K562 (cell line): ENCODE results near the gene GYG1. TPM values are rescaled to one million over a fixed set of nuclear protein-coding genes. Genes with fewer than 3 reads are reported as not detected.

Experiments used
- ATAC-seq: fragments of 200-7000 bp; cut with Tn5 transposase; 3 replicates; pipeline ENCODE4 v1.9.1; 2020; ENCODE audit warnings: moderate library complexity
- BruUV-seq: library from RNA; stranded (reverse); fragments of 400-500 nt; replicated peaks from 2 replicates; lab custom pipeline; 2021; lab: Mats Ljungman, UMichigan
- CTCF ChIA-PET: fragments of 300-600 bp; formaldehyde crosslinking; extraction: SDS; loops from one replicate; lab custom pipeline; 2021; ENCODE audit warnings: low intra/inter-chr PET ratio; lab: Yijun Ruan, JAX
- POLR2A ChIA-PET: fragments of 300-600, 350-650 bp; sonication (Branson Sonifier 250); formaldehyde crosslinking; extraction: SDS; loops from one replicate; lab custom pipeline; 2021; ENCODE audit warnings: antibody characterized with exemption, inconsistent platforms; lab: Yijun Ruan, JAX
- DNase-seq, 4 experiments: peaks; one replicate each; pipeline versions ENCODE4 v3.0.0 to v3.0.0-alpha.2; 2011 to 2018; ENCODE audit warnings: low spot score in 3 of 4, mixed read lengths in 3 of 4; ENCODE audit errors: extremely low read depth in 1 of 4
- FAIRE-seq: peaks from 2 replicates; lab custom pipeline; 2011; peaks lifted over from hg19 to GRCh38; lab: Jason Lieb, UNC
- H2AFZ ChIP-seq: 2 replicates; pipeline ENCODE4 v1.6.0; 2011; ENCODE audit warnings: low read depth, low read length, control low read depth, inconsistent platforms
- H3K27ac ChIP-seq: fragments of 200-600 bp; 3 replicates; pipeline ENCODE4 v1.8.0; 2011; ENCODE audit warnings: low read depth, mild to moderate bottlenecking, control low read depth, inconsistent platforms, low read length, moderate library complexity, mixed read lengths; ENCODE audit errors: extremely low read depth
- H3K27me3 ChIP-seq, 2 experiments: fragments of 300-600 bp in 1 of 2; 2 replicates in 1 of 2; 3 replicates in 1 of 2; pipeline versions ENCODE4 v1.6.0 to v1.8.0; 2011; ENCODE audit warnings: inconsistent platforms in 2 of 2, low read length in 2 of 2, mild to moderate bottlenecking in 1 of 2, mixed read lengths in 1 of 2, moderate library complexity in 1 of 2; ENCODE audit not compliant: control insufficient read depth in 2 of 2, insufficient read depth in 2 of 2
- H3K36me3 ChIP-seq: fragments of 300-600 bp; 3 replicates; pipeline ENCODE4 v1.8.0; 2011; ENCODE audit warnings: mild to moderate bottlenecking, low read length, inconsistent platforms; ENCODE audit not compliant: control insufficient read depth, insufficient read depth
- H3K4me1 ChIP-seq, 2 experiments: fragments of 200-600 bp in 1 of 2; replicated peaks in 1 of 2; 2 replicates in 1 of 2; 3 replicates in 1 of 2; pipeline versions ENCODE4 v1.5.1 to v1.8.0; 2011; ENCODE audit warnings: inconsistent platforms in 2 of 2, low read length in 2 of 2, mild to moderate bottlenecking in 1 of 2, mixed read lengths in 1 of 2, moderate library complexity in 1 of 2; ENCODE audit not compliant: control insufficient read depth in 2 of 2, insufficient read depth in 2 of 2
- H3K4me2 ChIP-seq: 2 replicates; pipeline ENCODE4 v1.6.1; 2011; ENCODE audit warnings: low read length, control low read depth, inconsistent platforms, mixed read lengths; ENCODE audit not compliant: insufficient read depth
- H3K4me3 ChIP-seq: fragments of 200-600 bp; sonication (generic), shearing (Covaris generic); 2 replicates; pipeline ENCODE4 v1.5.1; 2016; ENCODE audit warnings: control low read depth, inconsistent platforms
- H3K79me2 ChIP-seq: fragments of 200-600 bp; 3 replicates; pipeline ENCODE4 v1.8.0; 2011; ENCODE audit warnings: low read length, inconsistent platforms; ENCODE audit not compliant: control insufficient read depth, insufficient read depth
- H3K9ac ChIP-seq, 2 experiments: 2 replicates each; pipeline versions ENCODE4 v1.6.0 to v1.6.1; 2011; ENCODE audit warnings: low read depth in 2 of 2, low read length in 2 of 2, control low read depth in 1 of 2, inconsistent platforms in 1 of 2, mild to moderate bottlenecking in 1 of 2, mixed read lengths in 1 of 2; ENCODE audit not compliant: insufficient read depth in 1 of 2
- H3K9me1 ChIP-seq: one replicate; pipeline ENCODE4 v1.6.0; 2011; ENCODE audit warnings: inconsistent platforms, mild to moderate bottlenecking, low read length, moderate library complexity; ENCODE audit not compliant: control insufficient read depth, insufficient read depth
- H3K9me3 ChIP-seq: replicated peaks from 2 replicates; pipeline ENCODE4 v1.5.1; 2011; ENCODE audit warnings: low read depth, low read length, inconsistent platforms; ENCODE audit not compliant: control insufficient read depth, insufficient read depth
- H4K20me1 ChIP-seq: replicated peaks from 2 replicates; pipeline ENCODE4 v1.6.1; 2011; ENCODE audit warnings: low read length, inconsistent platforms, mixed read lengths; ENCODE audit not compliant: control insufficient read depth, insufficient read depth
- CEBPB ChIP-seq: fragments of 450-650 bp; IDR thresholded peaks from 2 replicates; pipeline ENCODE4 v1.6.1; 2016; ENCODE audit warnings: missing genetic modification characterization, missing compliant biosample characterization
- E2F6 ChIP-seq, 2 experiments: IDR thresholded peaks; 2 replicates each; pipeline ENCODE4 v1.6.1; 2011; ENCODE audit warnings: borderline replicate concordance in 1 of 2, control low read depth in 1 of 2, low read depth in 1 of 2, low read length in 1 of 2, mild to moderate bottlenecking in 1 of 2, mixed read lengths in 1 of 2, moderate library complexity in 1 of 2; ENCODE audit not compliant: insufficient read depth in 1 of 2, insufficient read length in 1 of 2, poor library complexity in 1 of 2, severe bottlenecking in 1 of 2; ENCODE audit errors: extremely low read depth in 1 of 2
- NFIX ChIP-seq: fragments of 250-450 bp; sonication (Bioruptor Pico); IDR thresholded peaks from 2 replicates; pipeline ENCODE4 v1.4.0; 2020; ENCODE audit warnings: low read depth, mild to moderate bottlenecking, moderate library complexity
- POLR3A ChIP-seq: IDR thresholded peaks from 2 replicates; pipeline ENCODE4 v1.6.1; 2011; ENCODE audit warnings: borderline replicate concordance, mild to moderate bottlenecking, moderate library complexity; ENCODE audit not compliant: insufficient read length, insufficient read depth; ENCODE audit errors: extremely low read depth
- RCOR1 ChIP-seq, 2 experiments: IDR thresholded peaks; 2 replicates each; pipeline ENCODE4 v1.6.1; 2012; ENCODE audit warnings: low read depth in 2 of 2, low read length in 2 of 2, borderline replicate concordance in 1 of 2, improper control_type of control experiment in 1 of 2
- SRSF3 ChIP-seq: fragments of 200-400 bp; formaldehyde crosslinking; IDR thresholded peaks from 2 replicates; pipeline ENCODE4 v1.6.1; 2016; ENCODE audit warnings: mild to moderate bottlenecking, low read length, moderate library complexity; ENCODE audit not compliant: insufficient read depth
- ZNF23 ChIP-seq: fragments of 250-450 bp; sonication (Bioruptor Pico); IDR thresholded peaks from 2 replicates; pipeline ENCODE4 v1.4.0; 2020; ENCODE audit warnings: mild to moderate bottlenecking
- ZNF277 ChIP-seq: fragments of 250-450 bp; sonication (Bioruptor Pico); IDR thresholded peaks from 2 replicates; pipeline ENCODE4 v1.8.0; 2022; ENCODE audit warnings: inconsistent platforms, mild to moderate bottlenecking, moderate library complexity, borderline replicate concordance
- WGBS: fragments of 100-300 bp; shearing (Covaris generic); methylation state at CpG from one replicate; pipeline ENCODE4 v1.1.6; 2016; ENCODE audit warnings: low coverage, mixed read lengths; ENCODE audit not compliant: insufficient coverage; ENCODE audit errors: missing lambda C conversion rate; 5-methylcytosine and 5-hydroxymethylcytosine counted together
- in situ Hi-C: fragments of 300-500 bp; cut with MboI; formaldehyde crosslinking; loops from 4 replicates; pipeline ENCODE4 v1.15.0; 2018; ENCODE audit warnings: inconsistent platforms, mixed read lengths
- intact Hi-C: fragments of 100-400 bp; cut with micrococcal nuclease; formaldehyde crosslinking; loops from 2 replicates; pipeline ENCODE4 v1.14.2; 2022
- polyA plus RNA-seq, 8 experiments: library from polyadenylated mRNA; depleted of rRNA in 4 of 8; stranded (reverse) in 5 of 8; unstranded in 3 of 8; fragments of >200 nt; fragmentation: Nextera tagmentation in 2 of 8; fragmentation: Illumina TruSeq in 1 of 8; extraction: Ambion mirVana in 2 of 8; extraction: Trizol in 1 of 8; gene quantifications; 2 replicates each; pipeline versions ENCODE4 v1.2.1 to v1.2.3, GENCODE V29; 2011 to 2014; ENCODE audit warnings: inconsistent platforms in 1 of 8, missing spikeins in 1 of 8
- total RNA-seq, 7 experiments: library from RNA; depleted of rRNA in 6 of 7; stranded (reverse); fragments of >200 nt in 6 of 7; fragmentation: Illumina TruSeq in 2 of 7; extraction: Trizol in 2 of 7; gene quantifications; 2 replicates each; pipeline versions ENCODE4 v1.2.1 to v1.2.3, GENCODE V29; 2011 to 2021; ENCODE audit warnings: low replicate concordance in 1 of 7

Gene GYG1
- total and polyA plus RNA-seq, 9 of the 15 experiments (the other 6 are each of a cell fraction or from before 2014, with no cell fraction given): 14.6 to 38.4 (median 24.6) TPM

- no peak for TF ChIP-seq ZNF23
- no peak for TF ChIP-seq ZNF277 (CRISPR knock-in tag)
- TF ChIP-seq E2F6 (IDR thresholded peaks at IDR 0.05; ENCODE audit: borderline replicate concordance in 1 of 2, extremely low read depth in 1 of 2, insufficient read depth in 1 of 2, insufficient read length in 1 of 2, low read depth in 1 of 2, low read length in 1 of 2, poor library complexity in 1 of 2, severe bottlenecking in 1 of 2): no peak
- no peak for TF ChIP-seq RCOR1 (IDR thresholded peaks at IDR 0.05; ENCODE audit: borderline replicate concordance in 1 of 2, low read depth in 2 of 2, low read length in 2 of 2)
- TF ChIP-seq NFIX (CRISPR knock-in tag): no peak
Measured at GRCh38 chr3:149061776-149062175, 70.4 kb downstream of the GYG1 start (continued).

GRCh38 chr3:149067883-149068282 lies 76.5 kb downstream of the GYG1 start:
- H3K9me1 ChIP-seq: no peaks in the 10 kb centered on the region
- H3K79me2 ChIP-seq: no peaks in the 10 kb centered on the region
- intact Hi-C loops: no loop called here
- no peak for FAIRE-seq
- no peak overlapping the region for H3K27ac ChIP-seq
- H3K4me2 ChIP-seq: no peak overlapping the region
- no peak overlapping the region for H3K9ac ChIP-seq
- ChIA-PET CTCF (no interaction called here), POLR2A (no interaction called here)
- no peaks in the 10 kb centered on the region for H3K27me3 ChIP-seq
- no TSS peak for BruUV-seq
- ATAC-seq: no peak
- peaks cover 91% of the 10 kb centered on the region for H3K36me3 ChIP-seq
- in situ Hi-C loops: no loop called here
- no peaks in the 10 kb centered on the region for H4K20me1 ChIP-seq
- TF ChIP-seq POLR3A (no peak), CEBPB (tag) (peak; percentile 53), SRSF3 (no peak)
- H3K4me3 ChIP-seq: no peak overlapping the region
- no peak overlapping the region for H2AFZ ChIP-seq
- no peaks in the 10 kb centered on the region for H3K9me3 ChIP-seq
- 91% methylated on average over 8 of the region's 8 CpGs for WGBS
- no peaks in the 10 kb centered on the region for H3K4me1 ChIP-seq
- DNase-seq: no peak

Other genes with a start within 250 kb of the GYG1 start
- not detected in 2 replicates for gene CPB1, start 163.7 kb upstream of the GYG1 start, total RNA-seq (2014; rRNA removed)
- not detected in 2 replicates for gene CPB1, start 163.7 kb upstream of the GYG1 start, total RNA-seq (2014; rRNA removed; fragmentation: Illumina TruSeq; extraction: Trizol)
- gene CPB1, start 163.7 kb upstream of the GYG1 start, total RNA-seq (2015; rRNA removed; fragmentation: Illumina TruSeq; extraction: Trizol): not detected in 2 replicates
- 3.7 and 4.0 TPM in 2 replicates for gene CPB1, start 163.7 kb upstream of the GYG1 start, total RNA-seq (2021)
- gene CPB1, start 163.7 kb upstream of the GYG1 start, polyA plus RNA-seq (2011; rRNA removed): not detected in 2 replicates
- gene CPB1, start 163.7 kb upstream of the GYG1 start, polyA plus RNA-seq (2014; fragmentation: Illumina TruSeq; extraction: Trizol): not detected in 2 replicates
- not detected for gene CPB1, start 163.7 kb upstream of the GYG1 start, polyA plus RNA-seq (2014; fragmentation: Nextera tagmentation; extraction: Ambion mirVana)
- not detected in 2 replicates for gene CPB1, start 163.7 kb upstream of the GYG1 start, polyA plus RNA-seq (2014; rRNA removed)
- gene CPA3, start 126.2 kb upstream of the GYG1 start, total RNA-seq (2014; rRNA removed): not detected in 2 replicates
- not detected in 2 replicates for gene CPA3, start 126.2 kb upstream of the GYG1 start, total RNA-seq (2014; rRNA removed; fragmentation: Illumina TruSeq; extraction: Trizol)
- gene CPA3, start 126.2 kb upstream of the GYG1 start, total RNA-seq (2015; rRNA removed; fragmentation: Illumina TruSeq; extraction: Trizol): not detected in 2 replicates
- not detected in 2 replicates for gene CPA3, start 126.2 kb upstream of the GYG1 start, total RNA-seq (2021)
- gene CPA3, start 126.2 kb upstream of the GYG1 start, polyA plus RNA-seq (2011; rRNA removed): not detected in 2 replicates
- gene CPA3, start 126.2 kb upstream of the GYG1 start, polyA plus RNA-seq (2014; fragmentation: Illumina TruSeq; extraction: Trizol): not detected in 2 replicates
- gene CPA3, start 126.2 kb upstream of the GYG1 start, polyA plus RNA-seq (2014; fragmentation: Nextera tagmentation; extraction: Ambion mirVana): not detected
- not detected in 2 replicates for gene CPA3, start 126.2 kb upstream of the GYG1 start, polyA plus RNA-seq (2014; rRNA removed)
- gene HLTF, start 95.0 kb downstream of the GYG1 start, total RNA-seq (2014; rRNA removed): 45.9 and 52.4 TPM in 2 replicates
- 82.4 and 88.6 TPM in 2 replicates for gene HLTF, start 95.0 kb downstream of the GYG1 start, total RNA-seq (2014; rRNA removed; fragmentation: Illumina TruSeq; extraction: Trizol)
- 59.5 and 64.3 TPM in 2 replicates for gene HLTF, start 95.0 kb downstream of the GYG1 start, total RNA-seq (2015; rRNA removed; fragmentation: Illumina TruSeq; extraction: Trizol)
- 74.4 and 76.4 TPM in 2 replicates for gene HLTF, start 95.0 kb downstream of the GYG1 start, total RNA-seq (2021)
- gene HLTF, start 95.0 kb downstream of the GYG1 start, polyA plus RNA-seq (2011; rRNA removed): 35.8 and 41.5 TPM in 2 replicates
- 43.0 and 50.4 TPM in 2 replicates for gene HLTF, start 95.0 kb downstream of the GYG1 start, polyA plus RNA-seq (2014; fragmentation: Illumina TruSeq; extraction: Trizol)
- gene HLTF, start 95.0 kb downstream of the GYG1 start, polyA plus RNA-seq (2014; fragmentation: Nextera tagmentation; extraction: Ambion mirVana): 10 to 100 TPM; 35.1 to 37.3 TPM
- gene HLTF, start 95.0 kb downstream of the GYG1 start, polyA plus RNA-seq (2014; rRNA removed): 40.8 and 42.4 TPM in 2 replicates
- 5.2 and 5.3 TPM in 2 replicates for gene HPS3, start 138.1 kb downstream of the GYG1 start, total RNA-seq (2014; rRNA removed)
- gene HPS3, start 138.1 kb downstream of the GYG1 start, total RNA-seq (2014; rRNA removed; fragmentation: Illumina TruSeq; extraction: Trizol): 7.6 and 9.3 TPM in 2 replicates
- gene HPS3, start 138.1 kb downstream of the GYG1 start, total RNA-seq (2015; rRNA removed; fragmentation: Illumina TruSeq; extraction: Trizol): 9.6 and 11.3 TPM in 2 replicates
- 6.8 and 7.2 TPM in 2 replicates for gene HPS3, start 138.1 kb downstream of the GYG1 start, total RNA-seq (2021)
- 9.7 and 11.6 TPM in 2 replicates for gene HPS3, start 138.1 kb downstream of the GYG1 start, polyA plus RNA-seq (2011; rRNA removed)
- 7.0 and 8.9 TPM in 2 replicates for gene HPS3, start 138.1 kb downstream of the GYG1 start, polyA plus RNA-seq (2014; fragmentation: Illumina TruSeq; extraction: Trizol)
- gene HPS3, start 138.1 kb downstream of the GYG1 start, polyA plus RNA-seq (2014; fragmentation: Nextera tagmentation; extraction: Ambion mirVana): 1 to 10 TPM; 1.2 to 2.1 TPM
- 7.7 and 9.5 TPM in 2 replicates for gene HPS3, start 138.1 kb downstream of the GYG1 start, polyA plus RNA-seq (2014; rRNA removed)
- gene CP, start 230.3 kb downstream of the GYG1 start, total RNA-seq (2014; rRNA removed): not detected in 2 replicates
- gene CP, start 230.3 kb downstream of the GYG1 start, total RNA-seq (2014; rRNA removed; fragmentation: Illumina TruSeq; extraction: Trizol): not detected in 2 replicates
- gene CP, start 230.3 kb downstream of the GYG1 start, total RNA-seq (2015; rRNA removed; fragmentation: Illumina TruSeq; extraction: Trizol): not detected in 2 replicates
- 0.49 and 0.75 TPM in 2 replicates for gene CP, start 230.3 kb downstream of the GYG1 start, total RNA-seq (2021)
- not detected in 2 replicates for gene CP, start 230.3 kb downstream of the GYG1 start, polyA plus RNA-seq (2011; rRNA removed)
- not detected in 2 replicates for gene CP, start 230.3 kb downstream of the GYG1 start, polyA plus RNA-seq (2014; fragmentation: Illumina TruSeq; extraction: Trizol)
- gene CP, start 230.3 kb downstream of the GYG1 start, polyA plus RNA-seq (2014; fragmentation: Nextera tagmentation; extraction: Ambion mirVana): not detected
- gene CP, start 230.3 kb downstream of the GYG1 start, polyA plus RNA-seq (2014; rRNA removed): 0.30 TPM in 1 of 2 replicates, not detected in the other